GM15510 (cell line): Measurements from ENCODE around the gene RPL18.

Experiments
- POLR2A ChIP-seq: IDR thresholded peaks from 3 replicates; pipeline ENCODE4 v1.6.1; 2011; ENCODE audit warnings: borderline replicate concordance; ENCODE audit not compliant: insufficient read length; ENCODE audit errors: extremely low read depth

RPL18 gene

GRCh38 chr19:48596237-48596636 is 22.7 kb downstream of the RPL18 start:
- no peak for TF ChIP-seq POLR2A

GRCh38 chr19:48595833-48596232 is 23.1 kb downstream of the RPL18 start:
- no peak for TF ChIP-seq POLR2A

- TF ChIP-seq POLR2A = no peak
Measured at GRCh38 chr19:48595171-48595570, 23.8 kb downstream of the RPL18 start.

- no peak for TF ChIP-seq POLR2A
Measured at GRCh38 chr19:48591021-48591420, 28.0 kb downstream of the RPL18 start.

- no peak for TF ChIP-seq POLR2A
Measured at GRCh38 chr19:48588670-48589401, 30.1 kb downstream of the RPL18 start.

GRCh38 chr19:48587387-48587786 is 31.6 kb downstream of the RPL18 start:
- no peak for TF ChIP-seq POLR2A

- no peak for TF ChIP-seq POLR2A
Measured at GRCh38 chr19:48582168-48582567, 36.8 kb downstream of the RPL18 start.

GRCh38 chr19:48578891-48579290 is 40.1 kb downstream of the RPL18 start:
- no peak for TF ChIP-seq POLR2A

- no peak for TF ChIP-seq POLR2A
Measured at GRCh38 chr19:48575931-48576622, 42.9 kb downstream of the RPL18 start.

- no peak for TF ChIP-seq POLR2A
Measured at GRCh38 chr19:48573163-48573505, 45.8 kb downstream of the RPL18 start.

GRCh38 chr19:48571378-48572162 is 47.4 kb downstream of the RPL18 start:
- no peak for TF ChIP-seq POLR2A

- no peak for TF ChIP-seq POLR2A
Measured at GRCh38 chr19:48569814-48570213, 49.2 kb downstream of the RPL18 start.

GRCh38 chr19:48568345-48568886 is 50.6 kb downstream of the RPL18 start:
- no peak for TF ChIP-seq POLR2A
